Activated naive CD4-positive, alpha-beta T cell treated with anti-CD3 and anti-CD28 coated beads, Interleukin-2, amount 10 ng/mL, durations not matched to agents 7 days and 5 days (primary cell): Measurements from ENCODE around the gene TFDP1.

Source experiments
- CTCF ChIA-PET: fragments of 350-600 bp; sonication (Branson Sonifier 250); formaldehyde crosslinking; loops from one replicate; lab custom pipeline; 2021; ENCODE audit warnings: antibody characterized with exemption; lab: Charles Lee
- DNase-seq: peaks from one replicate; pipeline ENCODE4 v3.0.0-alpha.2; 2020
- H3K27ac Mint-ChIP-seq: one replicate; pipeline ENCODE4 v1.8.0; 2021; ENCODE audit warnings: mild to moderate bottlenecking, moderate library complexity, mixed read lengths
- H3K27me3 Mint-ChIP-seq: one replicate; pipeline ENCODE4 v1.8.0; 2021; ENCODE audit warnings: mild to moderate bottlenecking, mixed read lengths
- H3K36me3 Mint-ChIP-seq: one replicate; pipeline ENCODE4 v1.8.0; 2021; ENCODE audit warnings: mixed read lengths
- H3K4me1 Mint-ChIP-seq: one replicate; pipeline ENCODE4 v1.8.0; 2021; ENCODE audit warnings: mixed read lengths
- H3K4me3 Mint-ChIP-seq: one replicate; pipeline ENCODE4 v1.8.0; 2021; ENCODE audit warnings: mild to moderate bottlenecking, moderate library complexity, mixed read lengths
- H3K9me3 Mint-ChIP-seq: one replicate; pipeline ENCODE4 v1.8.0; 2021; ENCODE audit warnings: mixed read lengths

The TFDP1 gene

GRCh38 chr13:113652404-113653263 is 68.1 kb downstream of the TFDP1 start:
- H3K4me1 Mint-ChIP-seq, result peaks cover 3% of the 10 kb centered on the region
- H3K9me3 Mint-ChIP-seq, result no peaks in the 10 kb centered on the region
- CTCF ChIA-PET, result no interaction called here
- H3K27ac Mint-ChIP-seq, result no peak overlapping the region
- no peak overlapping the region for H3K4me3 Mint-ChIP-seq
- no peaks in the 10 kb centered on the region for H3K36me3 Mint-ChIP-seq
- peak; percentile 12 for DNase-seq
- no peaks in the 10 kb centered on the region for H3K27me3 Mint-ChIP-seq

GRCh38 chr13:113653264-113654174 is 69.0 kb downstream of the TFDP1 start:
- H3K27me3 Mint-ChIP-seq, result no peaks in the 10 kb centered on the region
- DNase-seq, result peak; percentile 16
- H3K36me3 Mint-ChIP-seq, result no peaks in the 10 kb centered on the region
- H3K27ac Mint-ChIP-seq, result no peak overlapping the region
- H3K9me3 Mint-ChIP-seq, result no peaks in the 10 kb centered on the region
- no peak overlapping the region for H3K4me3 Mint-ChIP-seq
- CTCF ChIA-PET, result no interaction called here
- no peaks in the 10 kb centered on the region for H3K4me1 Mint-ChIP-seq

DNA sequence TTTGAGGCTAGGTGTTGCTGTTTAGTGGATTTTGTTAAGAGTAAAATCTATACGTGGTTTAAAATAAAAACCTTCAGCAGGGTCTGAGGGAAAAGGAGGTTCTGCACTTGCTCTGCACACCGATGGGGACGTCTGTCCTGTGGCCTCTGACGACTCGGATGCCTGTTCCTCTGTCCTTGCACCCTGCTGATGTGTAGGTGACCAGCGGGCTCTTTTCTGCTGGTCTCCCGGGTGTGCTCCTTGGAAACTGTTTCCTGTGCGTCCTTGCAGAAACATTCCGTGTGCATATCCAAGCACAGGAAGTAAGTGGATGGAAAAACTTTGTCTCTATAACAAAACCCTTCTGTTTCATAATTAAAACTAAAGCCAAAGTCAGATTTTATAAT is 69.6 kb downstream of the TFDP1 start:
- Mint-ChIP-seq H3K4me3 (no peak overlapping the region), H3K27ac (no peak overlapping the region), H3K4me1 (no peaks in the 10 kb centered on the region), H3K36me3 (no peaks in the 10 kb centered on the region), H3K9me3 (no peaks in the 10 kb centered on the region), H3K27me3 (no peaks in the 10 kb centered on the region)
- peak; percentile 4 for DNase-seq
- CTCF ChIA-PET, result no interaction called here

DNA sequence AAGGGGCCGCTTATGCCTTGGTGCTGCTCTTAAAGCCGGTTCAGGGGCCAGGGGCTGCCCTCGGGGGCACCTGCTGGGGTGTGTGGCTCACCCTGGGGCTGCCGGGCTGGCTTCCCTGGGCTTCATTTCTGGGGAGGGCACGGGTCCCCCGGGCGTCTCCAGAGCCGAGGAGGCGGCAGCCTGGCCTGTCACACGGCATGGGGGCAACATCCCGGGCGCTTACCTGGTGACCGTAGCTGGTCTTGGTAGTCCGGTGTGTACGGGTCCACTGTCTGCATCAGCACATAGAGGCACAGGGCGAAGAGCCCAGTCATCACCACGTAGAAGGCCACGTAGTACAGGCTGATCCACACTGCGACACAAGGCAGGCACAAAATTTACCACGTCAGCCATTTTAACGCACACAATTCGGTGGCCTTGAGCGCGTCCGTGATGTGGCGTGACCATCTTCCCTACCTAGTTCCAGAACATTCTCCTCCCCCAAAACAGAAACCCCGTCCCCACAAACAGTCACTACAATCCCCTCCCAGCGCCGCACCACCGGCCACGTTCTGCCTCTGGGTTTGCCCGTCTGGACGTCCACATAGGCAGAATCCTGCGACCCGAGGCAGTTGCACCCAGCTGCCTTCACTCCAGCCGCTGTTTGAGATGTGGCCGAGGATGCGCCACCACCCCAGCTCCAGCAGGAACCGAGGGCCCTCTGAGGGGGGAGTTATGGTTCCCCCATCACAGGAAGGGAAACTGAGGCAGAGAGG is 70.2 kb downstream of the TFDP1 start:
- CTCF ChIA-PET, result interaction anchor here (0.6 kb wide), 1 partner anchor 242 kb away, joined by 3 read pairs; no protein-coding TSS in a partner anchor
- H3K36me3 Mint-ChIP-seq, result no peaks in the 10 kb centered on the region
- H3K9me3 Mint-ChIP-seq, result no peaks in the 10 kb centered on the region
- no peaks in the 10 kb centered on the region for H3K4me1 Mint-ChIP-seq
- no peak overlapping the region for H3K4me3 Mint-ChIP-seq
- H3K27ac Mint-ChIP-seq, result no peak overlapping the region
- H3K27me3 Mint-ChIP-seq, result no peaks in the 10 kb centered on the region
- DNase-seq, result peak; percentile 10

GRCh38 chr13:113655346-113656002 is 70.9 kb downstream of the TFDP1 start:
- H3K4me1 Mint-ChIP-seq, result no peaks in the 10 kb centered on the region
- H3K27ac Mint-ChIP-seq, result no peak overlapping the region
- DNase-seq, result peak; percentile 16
- H3K4me3 Mint-ChIP-seq, result no peak overlapping the region
- no peaks in the 10 kb centered on the region for H3K36me3 Mint-ChIP-seq
- no peaks in the 10 kb centered on the region for H3K9me3 Mint-ChIP-seq
- CTCF ChIA-PET, result interaction anchor here (0.6 kb wide), 1 partner anchor 241 kb away, joined by 3 read pairs; no protein-coding TSS in a partner anchor
- H3K27me3 Mint-ChIP-seq, result no peaks in the 10 kb centered on the region

DNA sequence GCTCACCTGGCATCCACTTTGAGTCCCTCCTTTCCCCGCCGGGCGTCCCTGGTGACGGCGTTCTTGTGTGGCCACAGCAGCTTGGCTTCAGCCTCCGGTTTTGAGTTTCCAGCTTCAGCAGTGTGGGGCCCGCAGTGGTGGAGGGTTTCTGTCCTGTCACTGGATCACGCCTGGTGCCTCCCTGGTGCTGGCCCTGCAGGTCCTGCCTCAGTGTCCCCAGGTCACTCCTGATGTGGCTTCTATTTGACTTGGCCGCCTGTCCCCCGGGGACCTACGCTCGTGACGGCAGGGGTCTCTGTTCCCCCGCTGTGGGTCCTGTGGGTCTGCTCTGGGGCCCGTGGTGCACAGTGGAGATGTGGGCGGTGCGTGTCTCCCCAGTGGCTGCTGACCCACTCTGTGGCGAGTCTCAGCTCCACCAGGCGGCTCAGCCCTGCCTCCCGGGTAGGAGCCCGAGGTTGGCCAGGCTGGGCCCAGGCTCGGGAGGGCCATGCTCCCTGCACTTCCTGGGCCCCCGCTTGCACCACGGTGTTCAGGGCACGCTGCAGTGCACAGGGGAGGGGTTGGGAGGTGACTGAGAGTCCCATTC is 71.5 kb downstream of the TFDP1 start:
- CTCF ChIA-PET, result no interaction called here
- Mint-ChIP-seq H3K27ac (no peak overlapping the region), H3K9me3 (no peaks in the 10 kb centered on the region), H3K4me1 (no peaks in the 10 kb centered on the region), H3K36me3 (no peaks in the 10 kb centered on the region), H3K4me3 (no peak overlapping the region), H3K27me3 (no peaks in the 10 kb centered on the region)
- peak; percentile 13 for DNase-seq

DNA sequence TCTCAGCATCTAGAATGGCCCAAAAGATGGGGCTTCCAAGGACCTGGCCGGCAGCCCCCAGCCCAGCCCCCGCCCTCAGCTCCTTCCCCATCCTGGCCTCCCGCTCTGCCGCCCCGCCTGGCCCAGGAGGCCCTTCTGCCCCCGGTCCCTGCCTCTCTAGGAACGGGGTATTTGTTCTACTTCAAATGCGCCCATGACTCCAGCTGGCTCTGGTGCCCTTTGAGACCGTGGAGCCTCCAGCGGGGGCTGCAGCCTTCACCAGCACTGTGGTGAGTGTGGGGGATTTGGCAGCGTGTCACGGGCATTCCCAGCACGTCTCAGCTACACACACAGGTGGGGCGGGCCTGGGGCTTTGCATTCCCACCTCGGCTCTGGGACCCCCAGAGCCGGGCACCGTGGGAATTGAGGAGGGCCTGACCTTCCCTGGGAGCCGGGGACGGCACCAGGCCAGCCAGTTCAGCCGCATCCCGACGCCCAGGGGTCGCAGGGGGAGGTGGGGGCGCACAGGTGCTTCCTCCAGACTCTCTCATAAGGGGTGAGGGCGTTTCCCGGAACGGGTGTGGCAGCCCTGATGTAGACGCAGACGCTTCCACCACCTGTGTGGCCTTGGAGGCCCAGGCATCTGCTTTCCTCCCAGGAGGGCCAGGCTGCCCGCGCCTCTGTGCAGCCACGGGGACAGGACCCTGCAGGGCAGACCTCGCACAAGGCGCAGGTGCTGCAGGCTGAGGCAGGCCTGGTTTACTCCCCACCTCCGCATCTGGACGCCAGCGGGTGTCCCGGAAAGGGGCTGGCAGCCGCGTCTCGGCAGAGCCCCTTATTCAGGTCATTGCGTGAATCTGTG is 72.5 kb downstream of the TFDP1 start:
- CTCF ChIA-PET, result no interaction called here
- H3K9me3 Mint-ChIP-seq, result peaks cover 3% of the 10 kb centered on the region
- peak; percentile 16 for DNase-seq

DNA sequence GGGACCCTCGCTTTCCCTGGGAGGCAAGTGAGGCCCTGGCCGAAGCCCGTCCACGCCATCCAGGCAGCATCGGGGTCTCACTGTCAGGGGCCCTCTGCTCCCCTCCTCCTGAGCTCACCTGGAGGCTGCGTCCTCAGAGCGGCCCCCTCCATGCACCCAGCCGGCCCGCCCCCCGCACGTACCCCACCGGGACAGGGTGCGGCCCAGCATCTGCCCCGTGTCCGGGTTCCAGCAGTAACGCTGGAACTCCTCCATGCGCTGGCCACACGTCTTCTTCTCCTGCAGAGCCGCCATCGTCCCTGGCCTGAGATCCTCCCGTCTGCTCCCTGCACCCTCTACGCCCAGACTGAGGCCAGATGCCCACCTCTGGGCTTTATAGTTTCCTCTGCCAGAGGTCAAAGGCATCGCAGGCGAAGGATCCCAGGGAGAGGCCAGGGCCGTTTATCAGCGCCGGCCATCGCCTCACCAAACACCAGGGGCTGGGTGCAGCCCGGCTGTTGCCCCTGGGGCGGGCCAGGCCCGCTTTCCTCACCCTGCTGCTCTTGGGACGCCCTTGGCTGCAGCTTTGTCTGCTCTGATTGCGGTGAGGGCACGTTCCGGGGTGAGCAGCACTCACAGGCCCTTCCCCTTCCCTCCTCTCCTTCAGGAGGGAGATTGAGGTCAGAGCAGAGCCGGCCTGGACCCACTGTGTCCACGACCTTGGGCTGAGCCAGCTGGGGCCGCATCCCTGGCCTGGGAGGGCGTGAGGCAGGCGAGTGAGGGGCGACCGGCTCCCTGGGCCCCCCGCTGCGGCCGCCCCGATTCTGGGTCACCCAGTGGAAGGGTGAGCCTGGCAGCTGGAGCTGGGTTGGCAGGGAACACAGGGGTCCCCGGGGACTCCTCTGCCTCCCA is 73.5 kb downstream of the TFDP1 start, which contains the start of gene ATP4B:
TSS of gene ATP4B (minus strand) at position 348 of the 891 bp plus-strand sequence. CDS start at position 294, 54 bp downstream.
- Mint-ChIP-seq H3K4me3 (no peak within 1 kb of the TSS), H3K4me1 (no peaks in the 10 kb centered on the region), H3K9me3 (peaks cover 7% of the 10 kb centered on the region), H3K36me3 (no peaks in the 10 kb centered on the region), H3K27me3 (no peaks in the 10 kb centered on the region), H3K27ac (no peak within 1 kb of the TSS)
- CTCF ChIA-PET, result no interaction called here
- peak; percentile 16 for DNase-seq

More for the DNA sequence above, 72.5 kb downstream of the TFDP1 start:
- Mint-ChIP-seq H3K27ac (no peak overlapping the region), H3K36me3 (no peaks in the 10 kb centered on the region), H3K4me1 (no peaks in the 10 kb centered on the region), H3K27me3 (no peaks in the 10 kb centered on the region), H3K4me3 (no peak overlapping the region)

DNA sequence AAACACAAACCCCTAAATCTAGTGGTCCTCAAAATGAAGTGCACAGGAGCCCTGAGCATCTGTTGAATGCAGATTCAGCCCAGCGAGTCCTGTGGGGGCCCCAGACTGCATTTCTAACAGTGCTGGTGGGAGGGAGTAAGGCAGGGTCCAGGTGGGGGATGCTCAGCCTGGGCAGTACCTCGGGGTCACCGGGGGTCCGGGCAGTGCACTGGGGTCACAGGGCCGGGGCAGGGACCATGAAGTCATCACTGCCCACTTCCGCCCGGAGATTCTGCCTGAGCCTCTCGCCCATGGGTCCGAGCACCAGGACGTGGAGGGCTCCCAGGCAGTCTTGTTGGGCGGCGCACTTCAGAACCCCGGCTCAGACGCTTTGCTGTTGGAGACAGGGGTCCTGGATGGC is 74.3 kb downstream of the TFDP1 start:
- DNase-seq, result peak; percentile 18
- Mint-ChIP-seq H3K4me1 (no peaks in the 10 kb centered on the region), H3K4me3 (no peak overlapping the region), H3K36me3 (no peaks in the 10 kb centered on the region), H3K27ac (no peak overlapping the region), H3K9me3 (peaks cover 7% of the 10 kb centered on the region), H3K27me3 (no peaks in the 10 kb centered on the region)
- CTCF ChIA-PET, result no interaction called here

DNA sequence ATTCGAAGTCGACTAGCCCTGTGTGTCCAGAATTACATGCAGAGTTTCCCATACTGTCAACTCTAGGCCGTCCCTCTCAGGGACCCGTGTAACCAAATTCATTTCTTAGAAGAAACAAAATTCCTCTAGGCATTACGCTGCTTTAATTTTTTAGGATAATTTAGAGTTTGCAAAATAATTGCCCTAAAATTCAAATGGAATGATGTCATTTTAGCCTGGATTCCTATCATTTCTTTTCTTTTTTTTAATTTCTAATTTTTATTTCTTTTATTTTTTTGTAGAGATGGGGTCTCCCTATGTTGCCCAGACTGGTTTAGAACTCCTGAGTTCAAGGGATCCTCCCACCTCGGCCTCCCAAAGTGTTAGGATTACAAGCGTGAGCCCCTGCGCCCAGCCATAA is 74.8 kb downstream of the TFDP1 start:
- DNase-seq, result no peak
- Mint-ChIP-seq H3K27ac (no peak overlapping the region), H3K9me3 (peaks cover 7% of the 10 kb centered on the region), H3K27me3 (no peaks in the 10 kb centered on the region), H3K4me1 (no peaks in the 10 kb centered on the region), H3K4me3 (no peak overlapping the region), H3K36me3 (no peaks in the 10 kb centered on the region)
- CTCF ChIA-PET, result no interaction called here

DNA sequence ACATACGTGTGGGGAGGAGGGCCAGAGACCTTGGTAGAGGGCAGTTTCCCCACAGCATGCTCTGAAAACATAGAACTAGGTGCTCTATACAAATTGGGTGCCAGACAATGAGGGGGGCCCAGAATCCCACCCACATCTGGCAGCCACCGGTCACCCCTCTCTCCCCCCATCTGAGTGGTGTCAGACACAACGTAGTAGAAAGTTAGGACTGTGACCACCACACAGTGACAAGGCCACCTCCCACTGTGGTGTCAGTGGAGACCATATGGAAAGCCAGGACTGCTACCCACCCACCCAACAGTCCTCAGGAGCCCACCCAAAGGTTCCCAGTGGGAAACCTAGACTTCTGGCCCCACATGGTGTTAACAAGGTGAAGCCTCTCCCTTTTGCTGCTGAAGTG is 75.5 kb downstream of the TFDP1 start:
- CTCF ChIA-PET, result no interaction called here
- Mint-ChIP-seq H3K4me3 (no peak overlapping the region), H3K4me1 (no peaks in the 10 kb centered on the region), H3K27ac (no peak overlapping the region), H3K9me3 (peaks cover 7% of the 10 kb centered on the region), H3K36me3 (no peaks in the 10 kb centered on the region), H3K27me3 (peaks cover 7% of the 10 kb centered on the region)
- DNase-seq, result peak; percentile 17

DNA sequence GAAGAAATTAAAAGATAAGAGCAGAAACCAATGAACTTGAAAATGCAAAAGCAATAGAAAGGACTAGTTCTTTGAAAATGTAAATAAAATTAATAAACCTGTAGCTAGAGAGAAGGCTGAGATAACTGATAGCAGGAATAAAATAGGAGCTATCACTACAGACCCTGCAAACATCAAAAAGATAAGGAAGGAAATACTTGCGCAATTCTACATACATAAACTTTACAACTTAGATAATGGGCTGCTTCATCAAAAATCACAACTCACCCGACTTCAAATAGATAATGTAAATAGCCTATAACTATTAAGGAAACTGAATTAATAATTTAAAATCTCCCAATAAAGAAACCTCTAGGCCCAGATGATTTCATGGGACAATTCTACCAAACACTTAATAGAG is 77.0 kb downstream of the TFDP1 start:
- H3K9me3 Mint-ChIP-seq, result peaks cover 7% of the 10 kb centered on the region
- H3K36me3 Mint-ChIP-seq, result no peaks in the 10 kb centered on the region
- no peak overlapping the region for H3K27ac Mint-ChIP-seq
- no peaks in the 10 kb centered on the region for H3K4me1 Mint-ChIP-seq
- no peak overlapping the region for H3K4me3 Mint-ChIP-seq
- CTCF ChIA-PET, result no interaction called here
- DNase-seq, result no peak
- peaks cover 7% of the 10 kb centered on the region for H3K27me3 Mint-ChIP-seq
